Testis (tissue), 3 donors: Measurements from ENCODE around the gene CC2D2A. TPM values are rescaled to one million over a fixed set of nuclear protein-coding genes. Genes with fewer than 3 reads are reported as not detected.

Source experiments
- DNase-seq: peaks from one replicate; pipeline ENCODE4 v3.0.0-alpha.2; 2019
- H3K27ac ChIP-seq, 2 donors: fragments of 200-600 bp; sonication (generic); one replicate each; pipeline ENCODE4 v1.5.1; 2019
- H3K27me3 ChIP-seq: fragments of 200-600 bp; sonication (generic); one replicate; pipeline ENCODE4 v1.5.1; 2019
- H3K36me3 ChIP-seq: fragments of 200-600 bp; sonication (generic); one replicate; pipeline ENCODE4 v1.5.1; 2017; ENCODE audit warnings: low read depth; ENCODE audit errors: missing control alignments
- H3K4me1 ChIP-seq: fragments of 200-600 bp; sonication (generic); one replicate; pipeline ENCODE4 v1.5.1; 2019
- H3K4me3 ChIP-seq, 2 donors: fragments of 200-600 bp; sonication (generic); one replicate each; pipeline ENCODE4 v1.5.1; 2017 to 2019
- H3K9me3 ChIP-seq: fragments of 200-600 bp; sonication (generic); one replicate; pipeline ENCODE4 v1.5.1; 2017
- CTCF ChIP-seq, 3 experiments: fragments of 450-650 bp in 2 of 3; fragments of 200-600 bp in 1 of 3; sonication (generic) in 1 of 3; IDR thresholded peaks; one replicate each; pipeline ENCODE4 v1.5.1; 2016 to 2019; ENCODE audit warnings: antibody characterized with exemption in 3 of 3, mild to moderate bottlenecking in 2 of 3, moderate library complexity in 1 of 3
- POLR2A ChIP-seq: fragments of 450-650 bp; IDR thresholded peaks from one replicate; pipeline ENCODE4 v1.6.1; 2017; ENCODE audit warnings: antibody characterized with exemption, mild to moderate bottlenecking, moderate library complexity
- WGBS, 2 donors: methylation state at CpG; one replicate each; pipeline ENCODE4 v1.1.5; 2018; 5-methylcytosine and 5-hydroxymethylcytosine counted together
- intact Hi-C: fragments of 100-400 bp; cut with DNase I; formaldehyde crosslinking; loops from one replicate; pipeline ENCODE4 v1.15.1; 2023; ENCODE audit warnings: low total_unique reads
- polyA plus RNA-seq: library from polyadenylated mRNA; stranded (reverse); fragments of 350-450 nt; fragmentation: Illumina TruSeq; extraction: RNeasy Lipid Tissue Mini Kit (QIAGEN cat#74804); gene quantifications from one replicate; pipeline ENCODE4 v1.2.3, GENCODE V29; 2014; ENCODE audit warnings: low read depth, low replicate concordance; ENCODE audit not compliant: insufficient read depth
- total RNA-seq, 2 donors: library from RNA; depleted of rRNA; stranded (reverse); fragments of >200 nt; gene quantifications; one replicate each; pipeline ENCODE4 v1.2.3, GENCODE V29; 2016

Gene CC2D2A
- total and polyA plus RNA-seq, 3 donors from 2014 or later = 16.9 to 23.7 (median 21.9) TPM

DNA sequence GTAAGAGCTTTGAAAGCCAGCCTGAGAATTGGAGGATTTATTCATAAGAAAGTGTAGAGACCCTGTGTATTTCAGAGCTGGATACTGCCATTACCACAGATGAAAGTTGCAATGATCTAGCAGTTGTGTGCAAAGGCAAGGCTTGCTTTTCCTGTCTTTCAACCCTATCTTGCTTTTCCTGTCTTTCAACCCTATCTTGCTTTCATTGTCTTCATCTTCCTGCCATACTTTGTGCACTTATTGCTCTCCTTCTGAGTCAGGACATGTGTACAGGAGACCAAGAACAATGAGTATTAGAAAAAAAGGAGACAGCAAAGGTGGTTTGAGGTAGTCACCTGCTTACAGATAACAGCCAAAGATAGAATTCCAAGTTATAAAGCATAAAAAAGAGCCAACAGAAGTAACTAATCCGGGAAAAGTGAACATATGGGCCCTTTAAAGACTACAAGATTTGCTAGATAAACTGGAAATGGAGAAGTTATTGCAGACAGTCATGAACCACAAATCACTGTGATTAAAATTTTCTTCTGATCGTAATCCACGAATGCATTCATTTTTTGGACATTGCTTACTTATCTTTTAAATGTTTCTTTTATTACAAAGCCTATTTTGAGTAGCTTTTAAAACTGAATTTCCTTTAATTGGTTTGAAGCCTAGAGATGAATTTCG, 24.7 kb upstream of the CC2D2A start:
- Histone ChIP-seq H3K27ac (no peak overlapping the region), H3K36me3 (no peaks in the 10 kb centered on the region), H3K9me3 (no peaks in the 10 kb centered on the region), H3K27me3 (no peaks in the 10 kb centered on the region), H3K4me1 (no peaks in the 10 kb centered on the region), H3K4me3 (no peak overlapping the region)
- WGBS, 2 donors = 65 to 75% methylated on average over 4 of the region's 4 CpGs
- no peak for TF ChIP-seq CTCF (IDR thresholded peaks at IDR 0.05)
- TF ChIP-seq POLR2A = no peak
- no peak for DNase-seq
- intact Hi-C loops = no loop called here

DNA sequence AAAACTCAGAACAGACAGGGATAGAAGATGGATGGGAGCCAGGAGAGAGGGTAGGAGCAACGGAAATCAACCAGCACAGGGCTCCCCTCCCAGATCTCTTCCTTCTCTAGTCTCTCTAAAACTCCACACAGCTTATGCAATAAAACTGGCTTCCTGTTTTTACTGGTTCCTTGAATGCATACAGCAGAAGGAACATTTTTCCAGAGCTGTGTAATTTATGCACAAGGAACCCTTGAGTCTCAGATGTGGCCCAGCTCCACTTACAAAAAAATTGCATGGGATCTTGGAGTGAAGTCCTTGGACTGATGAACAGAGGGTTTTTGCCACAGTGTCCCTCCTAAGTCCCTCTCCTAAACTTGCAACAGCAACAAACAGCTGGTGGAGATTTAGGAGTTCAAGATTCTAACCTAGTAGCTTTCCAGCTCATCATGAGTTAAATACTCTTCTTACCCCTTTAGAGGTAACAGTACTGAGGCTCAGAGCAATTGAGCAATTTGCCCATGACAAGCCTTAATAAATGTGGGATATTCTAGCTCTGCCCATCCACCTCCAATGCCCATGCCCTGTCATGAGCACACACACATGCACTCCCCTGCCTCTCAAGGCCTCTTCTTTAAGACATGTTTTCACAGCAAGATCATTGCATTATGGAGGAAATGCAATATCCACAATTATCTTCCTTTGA, 18.4 kb upstream of the CC2D2A start:
- Histone ChIP-seq H3K4me3 (no peak overlapping the region), H3K36me3 (no peaks in the 10 kb centered on the region), H3K27ac (no peak overlapping the region), H3K9me3 (no peaks in the 10 kb centered on the region), H3K4me1 (no peaks in the 10 kb centered on the region), H3K27me3 (no peaks in the 10 kb centered on the region)
- intact Hi-C loops = no loop called here
- 45 to 65% methylated on average over 1 of the region's 1 CpG for WGBS, 2 donors
- DNase-seq = no peak
- TF ChIP-seq POLR2A (no peak), CTCF (IDR thresholded peaks at IDR 0.05) (no peak)

DNA sequence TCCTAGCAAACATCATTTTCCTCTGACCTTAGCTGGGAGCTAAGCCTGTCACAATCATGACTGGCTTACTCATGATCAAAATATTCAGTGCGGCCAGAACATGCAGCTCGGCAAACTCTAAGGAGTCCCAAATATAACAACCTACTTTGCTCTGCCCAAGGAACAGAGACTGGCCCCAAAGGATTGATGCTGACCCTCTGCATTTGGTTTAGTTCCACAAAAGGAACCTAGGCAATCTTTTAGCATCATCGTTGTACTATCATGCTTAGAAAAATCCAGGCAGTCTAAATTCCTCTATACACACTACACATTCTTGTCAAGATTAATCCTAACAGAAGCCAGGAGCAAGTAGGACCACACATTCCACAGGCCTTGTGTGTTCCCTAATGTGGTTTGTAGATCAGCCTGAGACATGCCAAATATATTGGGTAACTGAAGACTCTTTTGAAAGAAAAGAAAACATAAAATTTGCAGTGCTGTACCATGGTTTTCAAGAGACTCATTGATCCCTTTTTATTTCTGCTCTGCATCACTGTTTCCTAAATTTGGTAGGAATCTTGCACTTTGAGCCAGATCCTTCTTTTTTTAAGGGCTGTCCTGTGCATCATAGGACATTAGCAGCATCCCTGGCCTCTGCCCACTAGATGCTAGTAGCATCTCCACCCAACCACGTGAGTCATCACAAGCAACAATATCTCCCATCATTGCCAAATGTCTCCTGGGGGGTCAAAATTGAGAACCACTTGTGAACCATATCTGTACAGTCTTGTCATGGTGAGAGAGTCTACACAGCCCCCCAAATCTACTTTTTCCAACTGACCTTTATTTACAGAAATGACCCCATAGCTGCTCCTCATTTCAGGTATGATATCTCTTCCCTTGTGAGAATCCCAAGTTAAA, 17.6 kb upstream of the CC2D2A start:
- TF ChIP-seq POLR2A (no peak), CTCF (IDR thresholded peaks at IDR 0.05) (no peak)
- no peak for DNase-seq
- H3K4me1 ChIP-seq = peaks cover under 1% of the 10 kb centered on the region
- no peak overlapping the region for H3K27ac ChIP-seq
- WGBS, 2 donors = 63 to 66% methylated on average over 4 of the region's 4 CpGs
- no peaks in the 10 kb centered on the region for H3K27me3 ChIP-seq
- no peaks in the 10 kb centered on the region for H3K9me3 ChIP-seq
- no peaks in the 10 kb centered on the region for H3K36me3 ChIP-seq
- no peak overlapping the region for H3K4me3 ChIP-seq
- intact Hi-C loops = no loop called here

GRCh38 chr4:15455290-15455689, 14.4 kb upstream of the CC2D2A start:
- Histone ChIP-seq H3K36me3 (no peaks in the 10 kb centered on the region), H3K4me1 (peaks cover 7% of the 10 kb centered on the region), H3K4me3 (no peak overlapping the region), H3K9me3 (no peaks in the 10 kb centered on the region), H3K27ac (no peak overlapping the region), H3K27me3 (no peaks in the 10 kb centered on the region)
- no peak for DNase-seq
- WGBS, 2 donors = 84 to 89% methylated on average over 3 of the region's 3 CpGs
- intact Hi-C loops = loop anchor here (5.0 kb wide), 1 partner anchor 213 kb away; no protein-coding TSS in a partner anchor
- TF ChIP-seq CTCF (IDR thresholded peaks at IDR 0.05) (no peak), POLR2A (no peak)
